ENCODE results near the gene MGME1.

The MGME1 gene

DNA sequence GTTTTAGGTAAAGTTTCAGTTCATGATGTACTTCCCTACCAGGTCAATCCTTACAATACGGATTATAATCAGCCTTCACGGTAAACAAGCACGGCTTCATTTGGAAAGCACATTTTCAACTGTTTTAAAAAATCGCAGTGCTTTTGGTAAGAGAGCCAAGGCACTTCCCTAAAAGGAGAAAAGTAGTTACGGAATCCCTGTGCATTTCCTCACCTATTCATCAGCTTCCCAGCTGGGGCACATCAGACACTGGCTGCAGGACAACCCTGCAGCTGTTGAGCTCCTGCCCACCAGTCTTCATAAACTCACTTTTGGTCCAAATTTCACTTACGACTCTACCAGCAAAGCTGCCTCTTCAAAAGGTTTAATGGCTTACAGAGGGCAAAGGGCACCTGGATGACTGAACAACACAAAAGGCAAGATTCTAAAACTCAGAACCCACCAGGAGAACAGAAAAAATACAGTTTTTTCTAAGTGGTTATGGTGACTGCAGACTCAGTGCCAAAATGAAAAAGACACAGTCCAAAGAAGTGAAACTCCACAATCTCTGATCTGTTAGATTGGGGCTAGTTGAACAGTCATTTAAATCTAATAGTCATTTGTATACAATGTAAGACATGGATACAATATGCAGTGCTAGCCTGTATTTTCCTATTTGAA lies 7.8 kb upstream of the MGME1 start:
- DNase-seq = peak in 1 of 5 experiments; percentile 74

DNA sequence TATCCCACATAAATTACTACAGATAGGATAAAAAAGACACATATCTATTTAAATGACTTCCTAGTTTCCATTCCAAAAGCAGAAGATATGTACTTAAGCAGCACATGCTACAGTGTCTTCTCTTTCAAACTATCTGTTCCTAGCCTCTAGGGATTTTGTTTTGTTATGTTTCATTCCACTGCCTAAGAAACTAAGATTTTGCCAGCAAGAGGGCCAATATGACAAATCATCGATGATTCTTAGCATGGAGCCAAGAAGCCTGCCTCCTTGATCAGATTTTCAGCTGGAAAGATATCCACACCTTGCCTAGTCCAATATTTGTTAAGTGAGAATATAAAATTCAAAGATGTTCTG lies 7.3 kb upstream of the MGME1 start:
- no peak for DNase-seq

DNA sequence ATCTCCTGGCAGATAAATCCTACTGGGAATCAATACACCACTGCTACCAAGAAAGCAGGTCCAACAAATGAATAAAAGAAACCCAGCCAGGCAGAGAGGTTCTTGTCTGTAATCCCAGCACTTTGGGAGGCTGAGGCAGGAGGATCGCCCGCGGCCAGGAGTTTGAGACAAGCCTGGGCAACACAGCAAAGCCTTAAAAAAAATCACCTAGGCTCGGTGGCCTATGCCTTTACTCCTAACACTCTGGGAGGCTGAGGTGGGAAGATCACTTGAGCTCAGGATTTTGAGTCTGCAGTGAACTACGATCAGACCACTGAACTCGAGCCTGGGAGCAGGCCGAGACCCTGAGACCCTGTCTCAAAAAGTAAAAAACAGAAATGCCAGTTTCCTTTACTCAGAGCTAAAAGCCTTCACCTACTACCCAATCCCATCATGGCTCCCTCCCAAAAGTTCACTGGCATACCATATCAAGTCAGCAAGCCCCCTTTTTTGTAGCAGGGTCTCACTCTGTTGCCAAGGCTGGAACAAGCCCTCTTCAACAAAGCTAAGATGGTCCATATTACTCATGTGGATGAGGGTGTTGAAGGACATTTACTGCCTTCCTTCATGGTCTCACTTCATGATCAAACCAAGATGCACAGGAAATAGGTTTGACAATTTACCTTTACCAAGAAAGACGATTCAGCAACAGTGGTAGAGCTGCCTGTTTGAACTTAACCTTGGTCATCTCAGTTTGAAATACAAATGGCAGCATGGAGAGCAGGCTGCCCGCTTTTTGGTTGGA lies 5.5 kb upstream of the MGME1 start:
- peak in 1 of 5 experiments; percentile 58 for DNase-seq

DNA sequence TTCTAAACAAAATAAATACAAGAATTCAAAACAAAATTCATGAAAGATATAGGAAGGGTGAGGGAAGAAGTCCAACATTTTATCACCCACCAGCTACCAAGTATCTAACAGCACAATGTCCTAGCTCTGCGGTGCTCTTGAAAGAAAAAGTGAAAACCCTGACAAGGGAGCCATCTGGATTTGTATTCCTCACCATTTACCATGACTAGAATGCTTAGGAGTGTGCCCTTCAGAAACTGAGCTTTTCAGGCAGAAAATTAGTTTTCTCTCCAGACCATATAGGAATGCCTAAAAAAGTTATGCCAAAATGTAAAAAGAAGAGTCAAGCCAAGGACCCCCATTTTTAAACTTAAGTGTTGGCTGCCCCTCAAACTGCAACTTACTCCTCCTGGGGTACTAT lies 4.7 kb upstream of the MGME1 start:
- DNase-seq = no peak

DNA sequence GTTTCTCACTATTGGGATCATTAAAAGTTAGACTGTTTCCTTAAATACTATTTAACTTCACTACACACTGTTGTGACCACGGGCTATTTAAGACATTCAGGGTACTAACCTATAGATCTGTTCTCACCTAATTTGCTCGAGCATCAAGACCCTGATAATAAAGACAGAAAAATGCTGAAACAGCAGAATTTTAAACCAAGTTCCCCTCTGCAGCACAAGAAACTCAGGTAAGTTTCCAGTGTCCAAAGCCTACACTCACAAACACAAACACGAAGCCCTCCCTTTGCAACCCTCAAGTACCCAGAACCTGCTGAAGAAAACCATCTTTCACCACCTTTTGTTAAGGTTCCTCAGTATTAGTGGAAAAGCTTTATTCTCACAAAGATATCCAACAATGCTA lies 4.2 kb upstream of the MGME1 start:
- no peak for DNase-seq

DNA sequence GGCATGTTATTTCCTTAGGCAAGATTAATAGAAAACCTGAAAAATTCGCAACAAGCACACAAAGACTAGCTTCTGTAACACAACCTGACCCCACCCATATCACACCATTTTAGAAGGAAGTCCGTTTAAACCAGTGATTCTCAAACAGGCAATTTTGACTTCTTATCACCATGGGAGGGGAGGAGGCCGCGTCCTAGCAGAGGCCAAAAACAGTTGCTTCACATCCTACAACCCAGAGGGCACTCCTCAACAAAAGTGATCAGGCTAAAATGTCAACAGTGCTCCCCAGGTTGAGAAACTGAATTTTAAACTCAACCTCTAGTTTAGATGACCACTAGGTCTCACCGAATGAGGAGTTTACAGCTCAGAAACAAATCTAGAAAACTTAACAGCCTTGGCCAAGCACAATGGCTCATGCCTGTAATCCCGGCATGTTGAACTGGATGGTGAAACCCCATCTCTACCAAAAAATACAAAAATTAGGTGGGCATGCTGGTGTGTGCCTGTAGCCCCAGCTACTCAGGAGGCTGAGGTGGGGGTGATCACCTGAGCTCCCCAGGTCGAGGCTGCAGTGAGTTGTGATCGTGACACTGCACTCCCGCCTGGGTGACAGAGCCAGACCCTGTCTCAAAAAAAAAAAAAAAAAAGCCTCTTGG lies 3.6 kb upstream of the MGME1 start:
- peak in 1 of 5 experiments; percentile 62 for DNase-seq

DNA sequence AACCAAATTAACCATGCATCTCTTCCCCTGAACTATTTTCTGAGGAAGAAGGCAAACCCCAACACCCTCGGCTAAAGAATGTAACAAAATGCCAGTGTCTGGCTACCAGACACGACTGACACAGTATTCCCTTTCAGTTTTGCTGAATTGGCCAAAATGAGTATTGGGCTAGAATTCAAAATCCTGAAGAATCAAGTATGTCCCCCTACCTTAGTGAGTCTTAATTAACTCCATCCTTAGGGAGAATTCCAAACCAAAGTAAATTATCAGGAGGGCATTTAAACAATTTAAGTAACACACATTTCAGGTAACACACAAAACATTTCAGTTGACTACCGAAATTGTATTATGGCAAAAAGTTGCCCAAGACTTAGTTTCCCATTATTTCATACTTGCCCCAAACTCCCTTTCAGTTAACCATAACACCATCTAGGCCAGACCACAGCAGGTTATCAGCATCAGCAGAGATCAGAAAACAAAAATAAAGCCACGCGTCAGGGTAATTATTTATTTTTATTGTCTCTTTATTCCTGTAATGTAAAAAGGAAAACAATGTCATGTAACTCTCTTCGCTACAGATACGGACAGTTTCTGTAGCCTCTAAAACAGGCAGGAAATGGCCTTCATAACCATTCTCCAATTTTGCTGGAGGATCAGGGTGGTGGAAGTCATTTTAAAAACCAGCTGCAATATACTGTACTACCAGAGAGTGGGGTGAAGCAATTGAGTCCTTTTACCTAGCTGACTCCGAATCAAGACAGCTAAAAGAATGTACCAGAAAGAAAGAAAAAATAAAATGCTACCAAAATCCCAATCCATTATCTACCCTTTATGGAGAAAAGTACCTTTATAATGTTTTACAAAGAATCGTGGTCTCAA lies 2.1 kb upstream of the MGME1 start:
- peak in 2 of 5 experiments; percentile 30 to 85 for DNase-seq

DNA sequence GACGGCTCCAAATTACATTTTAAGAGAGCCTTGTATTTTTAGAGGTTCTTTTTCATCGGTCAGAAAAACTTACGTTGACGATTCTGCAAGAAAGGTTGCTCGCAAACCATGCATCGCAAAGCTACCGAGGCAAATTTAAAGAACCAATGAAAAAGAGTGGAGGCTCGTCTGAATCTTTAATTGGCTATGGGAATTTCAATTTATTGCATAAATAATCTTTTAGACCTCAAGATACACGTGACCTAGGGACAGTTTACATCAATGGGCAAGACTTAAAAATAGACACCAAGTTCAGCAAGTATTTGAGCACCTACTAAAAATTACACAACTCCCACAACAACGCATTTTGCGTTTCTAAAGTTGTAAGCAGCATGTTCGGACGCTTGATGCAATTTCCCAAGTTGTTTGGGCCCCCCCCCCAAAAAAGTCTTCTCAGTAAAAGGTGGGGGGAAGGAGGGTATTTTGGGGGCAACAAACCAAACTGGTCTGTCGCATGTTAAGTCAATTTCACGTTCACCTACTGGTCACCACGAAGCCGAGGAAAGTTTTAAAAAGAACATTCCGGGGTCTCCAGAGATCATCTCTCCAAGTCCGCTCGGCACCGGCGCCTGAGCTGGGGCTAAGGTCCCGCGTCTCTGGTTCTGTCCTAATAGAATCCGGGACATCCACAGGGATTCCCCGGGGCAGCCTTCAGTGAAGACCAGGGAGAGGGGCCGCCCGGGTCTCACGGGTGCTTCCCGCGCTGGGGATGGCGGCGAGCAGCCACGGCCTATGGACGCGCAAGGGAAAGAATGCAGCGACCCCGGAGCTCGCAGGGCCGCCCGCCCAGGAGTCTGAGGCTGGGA lies 1.1 kb upstream of the MGME1 start:
- DNase-seq = peak in 3 of 5 experiments; percentile 11 to 69 (median 12)

DNA sequence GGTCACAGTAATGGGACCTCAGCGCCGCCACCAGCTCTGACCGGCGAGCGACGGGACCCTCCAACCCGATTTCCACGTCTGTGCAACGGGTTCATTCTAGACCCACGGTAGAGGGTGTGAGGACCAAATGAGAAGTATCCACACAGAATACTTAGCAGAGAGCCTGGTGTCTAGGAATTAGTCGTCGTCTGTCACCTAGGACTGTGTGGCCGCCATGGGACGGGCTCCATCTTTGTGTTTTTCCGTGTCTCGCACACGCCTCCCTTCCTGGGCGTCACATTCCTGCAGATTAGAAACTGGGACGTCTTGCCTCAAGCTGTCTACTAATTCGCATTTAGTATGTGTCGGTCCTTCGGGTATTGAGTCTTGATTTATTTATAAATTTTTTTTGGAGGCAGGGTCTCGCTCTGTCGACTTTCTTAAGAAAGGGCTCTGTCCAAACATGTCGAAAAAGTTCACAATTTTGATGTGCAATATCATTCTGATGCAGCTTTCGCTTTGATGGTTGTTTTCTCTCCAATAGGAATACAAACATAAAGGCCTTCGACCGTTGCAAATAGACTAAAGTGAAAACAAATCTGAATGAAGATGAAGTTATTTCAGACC lies 563 bp downstream of the MGME1 start:
- peak in 4 of 5 experiments; percentile 13 to 73 (median 40) for DNase-seq

DNA sequence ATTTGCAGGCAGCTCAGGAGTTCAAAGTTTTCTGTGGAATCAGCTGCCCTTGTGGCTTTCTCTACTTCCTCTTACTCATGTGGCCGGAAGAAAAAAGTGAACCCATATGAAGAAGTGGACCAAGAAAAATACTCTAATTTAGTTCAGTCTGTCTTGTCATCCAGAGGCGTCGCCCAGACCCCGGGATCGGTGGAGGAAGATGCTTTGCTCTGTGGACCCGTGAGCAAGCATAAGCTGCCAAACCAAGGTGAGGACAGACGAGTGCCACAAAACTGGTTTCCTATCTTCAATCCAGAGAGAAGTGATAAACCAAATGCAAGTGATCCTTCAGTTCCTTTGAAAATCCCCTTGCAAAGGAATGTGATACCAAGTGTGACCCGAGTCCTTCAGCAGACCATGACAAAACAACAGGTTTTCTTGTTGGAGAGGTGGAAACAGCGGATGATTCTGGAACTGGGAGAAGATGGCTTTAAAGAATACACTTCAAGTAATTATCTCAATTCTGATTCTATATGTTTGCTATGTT lies 1.1 kb downstream of the MGME1 start:
- peak in 3 of 5 experiments; percentile 5 to 81 (median 31) for DNase-seq

DNA sequence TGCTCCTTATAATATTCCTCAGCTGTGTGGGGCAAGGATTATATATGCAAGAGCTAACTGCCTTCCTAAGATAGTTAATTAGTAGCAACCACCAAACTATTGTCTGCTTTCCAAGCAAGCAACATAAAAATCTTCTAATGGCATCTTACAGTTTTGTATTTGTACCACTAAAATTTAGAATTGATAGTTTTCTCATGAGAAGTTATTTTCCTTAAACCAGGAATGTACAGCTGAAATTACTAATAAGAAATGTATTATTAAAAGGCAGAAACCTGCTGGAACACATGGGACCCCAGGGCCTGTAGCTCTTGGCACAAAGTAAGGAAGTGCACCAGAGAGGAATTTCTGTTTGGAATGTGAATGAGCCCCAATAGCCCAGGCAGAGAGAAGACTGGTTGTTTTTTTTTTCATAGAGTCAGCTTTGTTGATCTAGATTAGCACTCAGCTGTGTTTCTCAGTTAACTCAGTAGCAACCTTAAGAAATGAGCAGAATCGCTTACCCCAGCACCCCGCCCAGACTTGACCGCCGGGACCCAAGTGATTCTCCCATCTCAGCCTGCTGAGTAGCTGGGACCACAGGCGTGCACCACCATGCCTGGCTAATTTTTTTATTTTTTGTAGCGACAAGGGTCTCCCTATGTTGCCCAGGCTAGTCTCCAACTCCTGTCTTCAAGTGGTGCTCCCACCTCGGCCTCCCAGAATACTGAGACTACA lies 2.6 kb downstream of the MGME1 start:
- no peak for DNase-seq

DNA sequence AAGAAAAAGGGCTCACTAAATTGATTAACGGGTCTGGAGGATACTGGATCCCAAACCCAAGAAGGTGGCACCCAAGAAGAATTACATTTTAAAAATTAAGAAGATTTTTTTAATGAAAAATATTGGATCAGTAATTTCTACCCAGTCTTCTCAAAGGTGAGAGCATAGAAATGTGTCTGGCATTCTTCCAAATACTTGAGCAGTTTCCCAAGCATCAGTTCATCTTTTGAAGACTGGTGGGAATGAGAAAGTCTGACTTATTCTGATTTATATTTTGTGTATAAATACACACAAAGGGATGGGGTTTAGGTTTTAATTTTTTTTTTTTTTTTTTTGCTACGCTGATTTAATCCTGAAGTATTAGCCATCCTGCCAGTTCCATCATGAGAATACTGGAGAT lies 3.3 kb downstream of the MGME1 start:
- no peak for DNase-seq

DNA sequence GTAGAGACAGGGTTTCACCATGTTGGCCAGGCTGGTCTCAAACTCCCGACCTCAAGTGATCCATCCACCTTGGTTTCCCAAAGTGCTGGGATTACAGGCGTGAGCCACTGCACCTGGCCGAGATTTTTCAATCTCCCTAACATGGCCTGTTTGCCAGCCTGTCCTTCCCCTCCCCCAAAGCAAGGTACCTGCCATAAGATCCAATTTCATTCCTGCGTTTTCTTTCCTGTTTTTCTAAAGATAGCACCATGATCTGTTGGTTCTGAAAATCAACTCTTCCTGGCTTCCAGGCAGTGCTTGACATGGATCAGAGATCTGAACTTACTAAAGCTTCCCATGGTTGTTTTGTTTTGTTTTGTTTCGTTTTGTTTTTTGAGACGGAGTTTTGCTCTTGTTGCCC lies 7.5 kb downstream of the MGME1 start:
- no peak for DNase-seq

DNA sequence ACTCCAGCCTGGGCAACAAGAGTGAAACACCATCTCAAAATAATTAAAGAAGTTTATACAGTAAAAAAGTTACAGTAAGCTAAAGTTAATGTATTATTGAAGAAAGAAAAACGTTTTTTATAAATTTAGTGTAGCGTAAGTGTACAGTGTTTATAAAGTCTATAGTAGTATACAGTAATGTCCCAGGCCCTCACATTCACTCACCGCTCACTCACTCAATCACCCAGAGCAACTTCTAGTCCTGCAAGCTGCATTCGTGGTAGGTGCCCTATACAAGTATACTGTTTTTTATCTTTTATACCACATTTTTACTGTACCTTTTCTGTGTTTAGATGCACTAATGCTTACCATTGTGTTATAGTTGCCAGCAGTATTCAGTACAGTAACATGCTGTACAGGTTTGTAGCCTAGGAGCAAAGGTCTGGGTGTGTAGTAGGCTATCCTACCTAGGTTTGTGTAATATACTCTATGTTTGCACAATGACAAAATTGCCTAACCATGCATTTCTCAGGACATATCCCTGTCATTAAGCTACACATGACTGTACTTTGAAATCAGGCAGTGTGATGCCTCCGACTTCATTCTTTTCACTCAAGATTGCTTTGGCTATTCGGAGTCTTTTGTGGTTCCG lies 16.7 kb downstream of the MGME1 start:
- DNase-seq = no peak

DNA sequence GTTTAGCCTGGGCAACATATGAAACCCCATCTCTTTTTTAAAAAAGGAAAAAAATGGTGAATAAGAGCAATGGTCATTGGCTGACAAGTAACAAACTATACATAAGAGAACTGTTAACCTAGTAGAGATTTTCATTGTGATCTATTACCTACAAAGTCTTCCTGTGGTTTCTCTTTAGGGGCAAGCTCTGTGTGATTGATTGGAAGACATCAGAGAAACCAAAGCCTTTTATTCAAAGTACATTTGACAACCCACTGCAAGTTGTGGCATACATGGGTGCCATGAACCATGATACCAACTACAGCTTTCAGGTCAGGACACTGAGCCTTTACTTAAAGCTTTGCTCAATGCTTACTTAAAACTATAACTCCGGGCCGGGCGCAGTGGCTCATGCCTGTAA lies 19.2 kb downstream of the MGME1 start:
- DNase-seq = peak in 1 of 5 experiments; percentile 42

DNA sequence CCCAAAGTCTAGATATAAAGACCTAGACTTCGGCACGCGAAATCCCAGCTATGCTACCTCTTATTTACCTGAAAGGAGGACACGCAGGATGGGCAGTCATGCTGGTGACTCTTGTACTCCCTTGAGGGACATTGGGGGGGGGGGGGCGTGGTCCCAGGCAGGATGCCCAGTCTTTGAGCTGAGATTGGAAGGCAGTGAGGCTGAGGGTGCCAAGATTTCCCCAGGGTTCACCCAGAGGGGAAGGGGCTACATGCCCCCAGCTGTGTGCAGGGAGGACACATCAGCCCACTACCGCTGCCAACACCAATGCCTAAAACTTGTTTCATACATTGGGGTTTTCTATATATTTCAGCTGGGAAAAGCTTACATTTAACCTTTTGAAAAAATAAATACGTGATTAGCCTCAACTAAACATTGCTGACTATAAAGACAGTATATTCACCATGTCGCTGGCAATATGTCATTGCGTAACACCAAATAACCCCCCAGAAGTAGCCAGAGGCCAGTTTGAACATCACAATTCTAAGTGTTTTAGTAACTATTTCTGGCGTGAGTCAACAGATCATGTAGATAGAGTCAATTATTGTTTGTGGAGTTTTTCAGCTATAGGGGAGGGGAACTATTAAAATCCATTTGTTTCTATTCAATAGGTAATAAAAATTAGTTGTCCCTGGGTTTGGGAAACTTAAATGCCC lies 21.6 kb downstream of the MGME1 start:
- DNase-seq = no peak

DNA sequence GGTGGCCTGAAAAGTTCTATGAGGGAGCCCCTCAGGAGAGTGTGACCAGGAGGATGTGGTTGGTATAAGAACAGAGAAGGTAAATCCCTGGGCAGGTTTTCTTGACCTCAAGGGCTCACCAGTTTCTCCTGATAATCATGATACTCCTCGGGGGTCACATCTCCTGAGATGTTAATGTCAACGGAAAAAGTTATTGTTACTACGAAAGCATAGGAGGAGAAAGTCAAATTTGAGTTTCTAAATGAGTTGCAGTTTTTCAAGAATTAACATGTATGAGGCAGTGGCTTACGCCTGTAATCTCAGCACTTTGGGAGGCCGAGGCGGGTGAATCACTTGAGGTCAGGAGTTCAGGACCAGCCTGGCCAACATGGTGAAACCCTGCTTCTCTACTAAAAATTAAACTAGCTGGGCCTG lies 23.4 kb downstream of the MGME1 start:
- peak in 2 of 5 experiments; percentile 18 to 65 for DNase-seq

DNA sequence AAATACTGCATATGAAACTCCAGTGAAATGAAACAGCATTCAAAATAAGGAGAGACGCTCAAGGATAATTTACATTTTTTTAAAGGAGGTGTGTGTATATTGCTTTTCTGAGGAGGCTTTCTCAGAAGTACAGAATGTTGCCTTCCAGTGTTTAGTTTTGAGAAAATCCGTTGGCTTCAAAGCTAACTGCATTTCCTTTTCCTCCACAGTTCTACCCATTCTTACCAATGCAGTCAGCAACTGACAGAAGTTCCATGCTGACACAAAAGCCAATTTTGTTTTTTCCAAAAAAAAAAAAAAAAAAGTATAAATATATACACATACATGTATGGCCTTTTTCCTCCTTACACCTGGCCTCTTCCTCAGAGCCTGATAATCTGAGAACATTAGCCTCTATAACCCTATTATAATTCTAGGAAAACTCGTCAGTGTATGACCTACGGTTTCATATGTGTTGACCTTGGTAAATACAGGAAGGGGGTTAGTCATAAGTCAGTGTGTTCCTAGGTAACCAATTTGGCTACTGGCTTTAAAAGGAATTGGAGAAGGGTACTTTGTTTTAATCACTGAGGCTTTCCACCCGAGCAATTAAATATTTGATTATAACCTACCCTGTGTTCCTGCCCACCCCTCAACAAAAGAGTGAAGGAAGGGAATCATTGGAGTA lies 24.2 kb downstream of the MGME1 start:
- DNase-seq = peak in 1 of 5 experiments; percentile 44

DNA sequence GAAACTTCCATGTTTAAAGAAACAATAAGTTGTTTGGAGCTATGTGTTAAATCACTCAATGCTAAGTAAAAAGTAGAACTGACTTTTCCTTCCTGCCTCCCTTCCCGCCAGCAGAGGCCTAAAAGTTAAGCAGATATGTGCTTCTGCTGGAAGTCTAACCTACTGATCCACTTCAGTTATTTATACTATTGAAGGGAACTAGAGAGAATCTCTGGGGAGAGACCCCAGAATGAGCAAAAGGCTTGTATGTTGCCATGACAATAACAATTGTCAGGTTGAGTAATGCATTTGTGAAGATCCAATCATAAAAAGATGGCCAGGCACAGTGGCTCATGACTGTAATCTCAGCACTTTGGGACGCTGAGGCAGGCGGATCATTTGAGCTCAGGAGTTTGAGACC lies 24.7 kb downstream of the MGME1 start:
- DNase-seq = no peak
